Spleen (tissue), 7 donors: ENCODE data around the gene ZNF75A.

ENCODE experiments used
- CTCF ChIP-seq, 11 experiments: fragments of 200-600 bp in 7 of 11; fragments of 450-650 bp in 4 of 11; sonication (generic) in 4 of 11; IDR thresholded peaks in 8 of 11; conservative IDR thresholded peaks in 3 of 11; 1 replicate in 7 of 11; 2 replicates in 4 of 11; pipeline versions ENCODE4 v1.4.0 to v1.8.0; 2016 to 2021; ENCODE audit warnings: antibody characterized with exemption in 11 of 11, inconsistent platforms in 4 of 11, mild to moderate bottlenecking in 1 of 11
- POLR2A ChIP-seq, 3 donors: fragments of 450-650 bp; IDR thresholded peaks; one replicate each; pipeline ENCODE4 v1.5.1; 2017; ENCODE audit warnings: antibody characterized with exemption in 3 of 3, mild to moderate bottlenecking in 1 of 3
- POLR2AphosphoS5 ChIP-seq, 3 donors: sonication (generic); formaldehyde crosslinking; IDR thresholded peaks; one replicate each; pipeline ENCODE4 v1.5.1; 2017; ENCODE audit warnings: antibody characterized with exemption in 3 of 3
- donor health status: DM: no; HTN: no; CAD: no; lungs with moderate emphysema.
- donor health status: DM: no; HTN: no; CAD: no.
- donor health status: DM: no; HTN: no; CAD: no.

DNA sequence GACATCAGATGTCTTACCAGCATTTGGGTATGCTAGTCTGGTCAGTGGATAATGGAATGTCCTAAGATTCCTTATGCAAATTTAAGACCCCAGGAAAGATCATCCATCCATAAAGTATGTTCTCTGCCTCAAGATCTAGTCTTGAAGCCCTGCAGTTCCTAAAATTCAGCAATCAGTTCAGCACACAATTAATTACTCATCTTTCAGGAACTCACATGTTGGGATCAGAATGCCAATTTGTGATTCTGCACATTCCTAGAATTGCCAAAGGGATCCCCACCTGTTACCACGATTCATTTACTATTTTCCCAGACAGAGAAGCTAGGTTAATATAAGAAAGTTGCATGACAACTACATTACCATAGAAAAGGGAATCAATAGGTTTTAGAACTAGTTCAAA is 53.6 kb downstream of the ZNF75A start:
- TF ChIP-seq POLR2A (IDR thresholded peaks at IDR 0.05), result no peak
- TF ChIP-seq CTCF (IDR thresholded peaks at IDR 0.05 in 8 of 11, conservative IDR thresholded peaks at IDR 0.05 in 3 of 11), result no peak
- no peak for TF ChIP-seq POLR2AphosphoS5 (IDR thresholded peaks at IDR 0.05)
